DND-41 (cell line): ENCODE measurements around the gene GAPDH.

Experiments used
- ATAC-seq: fragments of 200-7000 bp; cut with Tn5 transposase; 3 replicates; pipeline ENCODE4 v1.9.1; 2021; ENCODE audit warnings: low read depth; ENCODE audit not compliant: insufficient read depth
- DNase-seq: peaks from one replicate; pipeline ENCODE4 v3.0.0-alpha.2; 2020
- H2AFZ ChIP-seq: 2 replicates; pipeline ENCODE4 v1.6.0; 2012; ENCODE audit warnings: low read depth, low read length
- H3K27ac ChIP-seq: 2 replicates; pipeline ENCODE4 v1.5.1; 2012; ENCODE audit warnings: low read length, inconsistent platforms
- H3K27me3 ChIP-seq: fragments of 200-600 bp; sonication (generic); 2 replicates; pipeline ENCODE4 v1.6.0; 2012; ENCODE audit warnings: low read length, mild to moderate bottlenecking, inconsistent platforms; ENCODE audit not compliant: insufficient read depth, poor library complexity
- H3K36me3 ChIP-seq: 2 replicates; pipeline ENCODE4 v1.5.1; 2012; ENCODE audit warnings: low read length, inconsistent platforms; ENCODE audit not compliant: insufficient read depth
- H3K4me1 ChIP-seq: 2 replicates; pipeline ENCODE4 v1.5.1; 2012; ENCODE audit warnings: mild to moderate bottlenecking, low read length; ENCODE audit not compliant: insufficient read depth
- H3K4me2 ChIP-seq: 2 replicates; pipeline ENCODE4 v1.6.0; 2012; ENCODE audit warnings: mild to moderate bottlenecking, moderate library complexity, low read length, inconsistent platforms; ENCODE audit not compliant: insufficient read depth
- H3K4me3 ChIP-seq, 2 experiments: fragments of 200-600 bp in 1 of 2; shearing (Covaris generic) in 1 of 2; 2 replicates each; pipeline ENCODE4 v1.5.1; 2012 to 2016; ENCODE audit warnings: inconsistent platforms in 2 of 2, low read length in 2 of 2, mild to moderate bottlenecking in 2 of 2, low read depth in 1 of 2, moderate library complexity in 1 of 2
- H3K79me2 ChIP-seq: 2 replicates; pipeline ENCODE4 v1.6.0; 2012; ENCODE audit warnings: low read length, inconsistent platforms; ENCODE audit not compliant: insufficient read depth
- H3K9ac ChIP-seq: 2 replicates; pipeline ENCODE4 v1.6.0; 2012; ENCODE audit warnings: low read depth, mild to moderate bottlenecking, inconsistent platforms, low read length, moderate library complexity
- H3K9me3 ChIP-seq: 2 replicates; pipeline ENCODE4 v1.5.1; 2012; ENCODE audit warnings: low read length, moderate library complexity, mild to moderate bottlenecking, inconsistent platforms; ENCODE audit not compliant: insufficient read depth, severe bottlenecking
- H4K20me1 ChIP-seq: 2 replicates; pipeline ENCODE4 v1.6.0; 2012; ENCODE audit warnings: low read length; ENCODE audit not compliant: insufficient read depth
- CTCF ChIP-seq: IDR thresholded peaks from 2 replicates; pipeline ENCODE4 v1.5.1; 2012; ENCODE audit warnings: borderline replicate concordance, low read length, moderate library complexity, mild to moderate bottlenecking; ENCODE audit not compliant: poor library complexity, severe bottlenecking; ENCODE audit errors: extremely low read depth
- EZH2 ChIP-seq: IDR thresholded peaks from 3 replicates; pipeline ENCODE4 v1.6.1; 2012; ENCODE audit warnings: borderline replicate concordance, low read depth, mild to moderate bottlenecking, moderate library complexity, low read length, inconsistent platforms; ENCODE audit not compliant: severe bottlenecking

The GAPDH gene

GRCh38 chr12:6530576-6531260, 3.6 kb upstream of the GAPDH start:
- no peak overlapping the region for H3K9ac ChIP-seq
- no peaks in the 10 kb centered on the region for H3K27me3 ChIP-seq
- peaks cover 76% of the 10 kb centered on the region for H3K36me3 ChIP-seq

GRCh38 chr12:6532051-6532926, 2.0 kb upstream of the GAPDH start:
- peak overlapping the region; percentile 99 for H3K27ac ChIP-seq
- peak overlapping the region; percentile 94 for H3K4me2 ChIP-seq
- ATAC-seq (peak; percentile 49), DNase-seq (peak; percentile 86)
- H3K4me3 ChIP-seq, result peak overlapping the region; percentile 51 to 92
- H3K9ac ChIP-seq, result peak overlapping the region; percentile 98
- peaks cover 76% of the 10 kb centered on the region for H3K36me3 ChIP-seq
- peaks cover 55% of the 10 kb centered on the region for H3K79me2 ChIP-seq
- no peaks in the 10 kb centered on the region for H3K27me3 ChIP-seq
- peak overlapping the region; percentile 29; the same call in 1 of the 2 replicates for H2AFZ ChIP-seq
- peaks cover 27% of the 10 kb centered on the region for H4K20me1 ChIP-seq
- H3K9me3 ChIP-seq, result no peaks in the 10 kb centered on the region
- TF ChIP-seq CTCF (no peak), EZH2 (no peak)
- peaks cover 55% of the 10 kb centered on the region for H3K4me1 ChIP-seq

More at GRCh38 chr12:6530576-6531260, 3.6 kb upstream of the GAPDH start:
- TF ChIP-seq CTCF, result no peak
- Histone ChIP-seq H3K4me1 (peaks cover 39% of the 10 kb centered on the region), H3K9me3 (no peaks in the 10 kb centered on the region), H4K20me1 (peaks cover 12% of the 10 kb centered on the region), H3K4me3 (no peak overlapping the region), H3K79me2 (peaks cover 39% of the 10 kb centered on the region), H3K4me2 (no peak overlapping the region), H3K27ac (no peak overlapping the region), H2AFZ (no peak overlapping the region)
- ATAC-seq, result no peak
- no peak for DNase-seq

GRCh38 chr12:6532927-6533652, 1.2 kb upstream of the GAPDH start:
- DNase-seq, result peak; percentile 73
- Histone ChIP-seq H3K36me3 (peaks cover 76% of the 10 kb centered on the region), H2AFZ (peak overlapping the region; percentile 84), H3K9ac (peak overlapping the region; percentile 98), H3K9me3 (no peaks in the 10 kb centered on the region), H3K27me3 (no peaks in the 10 kb centered on the region), H3K27ac (peak overlapping the region; percentile 99), H3K4me2 (peak overlapping the region; percentile 94), H3K4me3 (peak overlapping the region; percentile 51 to 92), H3K79me2 (peaks cover 60% of the 10 kb centered on the region), H4K20me1 (peaks cover 34% of the 10 kb centered on the region), H3K4me1 (peaks cover 61% of the 10 kb centered on the region)
- ATAC-seq, result peak; percentile 29
- TF ChIP-seq EZH2 (no peak), CTCF (no peak)
